PFSK-1 (cell line): ENCODE data around the gene MYO5B.

Source experiments
- FOXP2 ChIP-seq: optimal IDR thresholded peaks from 2 replicates; pipeline ENCODE3; 2011; ENCODE audit warnings: borderline replicate concordance, control low read depth, inconsistent platforms; ENCODE audit not compliant: insufficient read depth; ENCODE audit errors: extremely low read length, extremely low read depth
- POLR2AphosphoS5 ChIP-seq: IDR thresholded peaks from 2 replicates; pipeline ENCODE4 v1.6.1; 2012; ENCODE audit warnings: low read depth, mild to moderate bottlenecking, control low read depth, low read length, moderate library complexity
- SIN3A ChIP-seq: IDR thresholded peaks from 2 replicates; pipeline ENCODE4 v1.6.1; 2012; ENCODE audit warnings: mild to moderate bottlenecking, low read length, moderate library complexity, borderline replicate concordance; ENCODE audit not compliant: insufficient read depth
- TAF1 ChIP-seq: IDR thresholded peaks from 2 replicates; pipeline ENCODE4 v1.6.1; 2012; ENCODE audit warnings: low read length, control low read depth, borderline replicate concordance; ENCODE audit not compliant: insufficient read depth
- TF ChIP-seq, protein P1 (sequence below), 2 experiments: IDR thresholded peaks; 2 replicates each; pipeline versions ENCODE4 v1.6.1 to v1.8.0; 2011 to 2012; ENCODE audit warnings: low read depth in 2 of 2, low read length in 2 of 2, control low read depth in 1 of 2, inconsistent platforms in 1 of 2, mild to moderate bottlenecking in 1 of 2, moderate library complexity in 1 of 2; ENCODE audit not compliant: insufficient read depth in 1 of 2

DNA sequence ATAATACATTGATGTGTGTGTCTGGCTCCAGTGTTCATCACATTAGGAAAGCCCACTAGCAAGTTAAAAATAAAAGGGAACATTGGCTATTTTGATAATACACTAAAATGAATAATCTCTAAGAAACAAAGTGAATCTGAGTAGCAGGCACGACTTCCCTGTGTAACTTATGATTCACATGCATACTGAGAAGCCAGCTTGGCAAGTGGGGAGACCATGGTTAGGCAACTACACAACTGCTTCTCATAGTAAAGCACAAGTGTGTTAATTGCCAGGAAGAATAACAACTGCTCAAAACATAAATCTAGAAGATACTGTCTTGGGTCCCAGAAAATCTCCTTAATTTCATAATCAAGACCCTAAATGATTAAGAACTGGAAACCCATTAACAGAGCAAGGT is 4.0 kb downstream of the MYO5B start:
- TF ChIP-seq TAF1 (no peak), POLR2AphosphoS5 (no peak), FOXP2 (no peak), SIN3A (no peak)
- TF ChIP-seq, protein P1, sequence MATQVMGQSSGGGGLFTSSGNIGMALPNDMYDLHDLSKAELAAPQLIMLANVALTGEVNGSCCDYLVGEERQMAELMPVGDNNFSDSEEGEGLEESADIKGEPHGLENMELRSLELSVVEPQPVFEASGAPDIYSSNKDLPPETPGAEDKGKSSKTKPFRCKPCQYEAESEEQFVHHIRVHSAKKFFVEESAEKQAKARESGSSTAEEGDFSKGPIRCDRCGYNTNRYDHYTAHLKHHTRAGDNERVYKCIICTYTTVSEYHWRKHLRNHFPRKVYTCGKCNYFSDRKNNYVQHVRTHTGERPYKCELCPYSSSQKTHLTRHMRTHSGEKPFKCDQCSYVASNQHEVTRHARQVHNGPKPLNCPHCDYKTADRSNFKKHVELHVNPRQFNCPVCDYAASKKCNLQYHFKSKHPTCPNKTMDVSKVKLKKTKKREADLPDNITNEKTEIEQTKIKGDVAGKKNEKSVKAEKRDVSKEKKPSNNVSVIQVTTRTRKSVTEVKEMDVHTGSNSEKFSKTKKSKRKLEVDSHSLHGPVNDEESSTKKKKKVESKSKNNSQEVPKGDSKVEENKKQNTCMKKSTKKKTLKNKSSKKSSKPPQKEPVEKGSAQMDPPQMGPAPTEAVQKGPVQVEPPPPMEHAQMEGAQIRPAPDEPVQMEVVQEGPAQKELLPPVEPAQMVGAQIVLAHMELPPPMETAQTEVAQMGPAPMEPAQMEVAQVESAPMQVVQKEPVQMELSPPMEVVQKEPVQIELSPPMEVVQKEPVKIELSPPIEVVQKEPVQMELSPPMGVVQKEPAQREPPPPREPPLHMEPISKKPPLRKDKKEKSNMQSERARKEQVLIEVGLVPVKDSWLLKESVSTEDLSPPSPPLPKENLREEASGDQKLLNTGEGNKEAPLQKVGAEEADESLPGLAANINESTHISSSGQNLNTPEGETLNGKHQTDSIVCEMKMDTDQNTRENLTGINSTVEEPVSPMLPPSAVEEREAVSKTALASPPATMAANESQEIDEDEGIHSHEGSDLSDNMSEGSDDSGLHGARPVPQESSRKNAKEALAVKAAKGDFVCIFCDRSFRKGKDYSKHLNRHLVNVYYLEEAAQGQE (IDR thresholded peaks at IDR 0.05; ENCODE audit: insufficient read depth in 1 of 2, low read depth in 2 of 2, low read length in 2 of 2): no peak
